Activated CD4-positive, alpha-beta T cell treated with anti-CD3 and anti-CD28 coated beads for 36 hours (primary cell): Measurements from ENCODE around the gene TTLL3. TPM values are rescaled to one million over a fixed set of nuclear protein-coding genes. Genes with fewer than 3 reads are reported as not detected.

Experiments
- ATAC-seq: fragments of 200-7000 bp; cut with Tn5 transposase; one replicate; pipeline ENCODE4 v1.10.0; 2021; ENCODE audit warnings: mild to moderate bottlenecking, moderate library complexity
- CTCF ChIA-PET: fragments of 350-600 bp; sonication (Branson Sonifier 250); formaldehyde crosslinking; loops from one replicate; lab custom pipeline; 2021; ENCODE audit warnings: antibody characterized with exemption; lab: Charles Lee
- POLR2A ChIA-PET: fragments of 350-600 bp; sonication (Branson Sonifier 250); formaldehyde crosslinking; loops from one replicate; lab custom pipeline; 2021; ENCODE audit warnings: antibody characterized with exemption, inconsistent platforms; lab: Charles Lee
- DNase-seq: peaks from one replicate; pipeline ENCODE4 v3.0.0-alpha.2; 2020
- H3K27ac Mint-ChIP-seq: one replicate; pipeline ENCODE4 v1.8.0; 2021; ENCODE audit warnings: mixed read lengths
- H3K27me3 Mint-ChIP-seq: one replicate; pipeline ENCODE4 v1.8.0; 2021; ENCODE audit warnings: mixed read lengths
- H3K36me3 Mint-ChIP-seq: one replicate; pipeline ENCODE4 v1.8.0; 2021; ENCODE audit warnings: low read depth, mixed read lengths
- H3K4me1 Mint-ChIP-seq: one replicate; pipeline ENCODE4 v1.8.0; 2021; ENCODE audit warnings: mixed read lengths
- H3K4me3 Mint-ChIP-seq: one replicate; pipeline ENCODE4 v1.8.0; 2021; ENCODE audit warnings: mild to moderate bottlenecking, moderate library complexity, mixed read lengths
- H3K9me3 Mint-ChIP-seq: one replicate; pipeline ENCODE4 v1.8.0; 2021; ENCODE audit warnings: low read depth, mixed read lengths
- intact Hi-C, 2 experiments: fragments of 100-400 bp; cut with DNase I in 1 of 2; cut with micrococcal nuclease in 1 of 2; formaldehyde crosslinking; loops; one replicate each; pipeline versions ENCODE4 v1.14.2 to v1.15.1; 2022 to 2024; cut with DNase I, micrococcal nuclease
- total RNA-seq, 2 experiments: library from RNA; stranded (reverse); gene quantifications; one replicate each; pipeline ENCODE4 v1.2.3, GENCODE V29; 2021

Gene TTLL3
- total RNA-seq, 2 experiments from 2014 or later = 47.5 to 49.8 TPM

DNA sequence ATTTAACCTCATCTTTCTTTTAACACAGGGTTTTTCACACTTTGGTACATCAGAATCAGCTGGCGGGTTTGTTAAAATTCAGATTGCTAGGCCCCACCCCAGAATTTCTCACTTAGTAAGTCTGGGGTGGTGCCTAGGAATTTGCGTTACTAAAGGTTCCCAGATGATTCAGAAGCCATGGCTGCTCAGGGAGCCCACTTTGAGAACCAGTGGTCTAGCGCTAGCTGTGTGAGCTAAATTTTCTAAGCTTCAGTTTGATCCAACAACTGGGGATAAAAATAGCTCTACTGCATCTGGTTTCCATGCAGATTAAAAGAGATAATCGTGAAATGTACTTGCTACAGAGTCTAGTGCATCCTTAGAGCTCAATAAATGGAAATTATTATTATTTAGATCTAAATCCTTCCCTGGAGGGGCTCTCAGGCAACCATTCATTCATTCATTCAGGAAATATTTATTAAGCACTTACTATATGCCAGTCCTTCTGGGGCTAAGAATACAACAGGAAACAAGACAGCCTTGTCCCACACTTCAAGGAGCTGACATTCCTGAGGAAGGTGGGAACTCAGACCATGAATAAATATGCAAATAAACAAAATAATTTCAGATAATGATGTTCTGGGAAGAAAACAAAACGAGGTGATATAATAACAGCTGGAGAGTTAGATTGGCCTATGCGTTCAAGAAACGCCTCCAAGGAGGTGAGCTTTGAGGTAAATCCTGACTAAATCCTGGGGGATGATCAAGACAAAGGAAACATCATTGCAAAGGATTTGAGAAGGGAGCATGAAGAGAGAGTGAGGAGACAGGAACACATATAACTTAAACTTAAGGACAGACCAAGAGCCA lies 73.9 kb downstream of the TTLL3 start:
- no peak for ATAC-seq
- Mint-ChIP-seq H3K27ac (no peak overlapping the region), H3K4me1 (no peaks in the 10 kb centered on the region), H3K4me3 (no peak overlapping the region), H3K27me3 (no peaks in the 10 kb centered on the region), H3K36me3 (no peaks in the 10 kb centered on the region), H3K9me3 (no peaks in the 10 kb centered on the region)
- intact Hi-C loops = no loop called here
- CTCF ChIA-PET = interaction anchor here (0.6 to 2.1 kb wide), 5 partner anchors 8 to 83 kb away, joined by 3 to 7 read pairs (median 3); no protein-coding TSS in a partner anchor
- POLR2A ChIA-PET = no interaction called here
- DNase-seq = no peak

DNA sequence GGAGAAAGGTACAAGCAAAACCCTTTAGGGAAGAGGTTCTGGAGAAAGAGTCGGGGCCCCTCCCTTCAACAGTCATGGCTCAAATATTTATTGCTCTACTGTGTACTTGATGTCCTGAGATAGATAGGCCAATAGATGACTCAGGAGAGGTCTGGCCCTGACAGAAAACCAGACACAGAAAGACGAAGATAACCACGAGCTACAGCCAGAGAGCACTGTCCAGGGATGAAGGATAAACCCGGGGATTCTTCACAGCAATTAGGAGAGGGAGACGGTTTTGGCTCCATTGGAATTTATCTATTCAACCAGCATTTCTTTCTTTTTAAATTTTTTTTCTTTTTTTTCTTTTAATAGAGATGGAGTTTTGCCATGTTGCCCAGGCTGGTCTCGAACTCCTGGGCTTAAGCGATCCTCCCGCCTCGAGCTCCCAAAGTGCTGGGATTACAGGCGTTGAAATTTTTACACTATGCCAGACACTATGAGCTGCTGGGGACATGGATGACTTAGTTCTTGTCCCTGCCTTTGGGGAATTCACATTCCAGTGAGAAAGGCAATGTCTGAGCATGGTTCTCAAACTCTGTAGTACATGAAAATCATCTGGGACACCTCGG lies 74.6 kb downstream of the TTLL3 start:
- H3K36me3 Mint-ChIP-seq = no peaks in the 10 kb centered on the region
- ChIA-PET POLR2A (interaction anchor here (0.7 kb wide), 1 partner anchor 421 kb away, joined by 3 read pairs; no protein-coding TSS in a partner anchor), CTCF (interaction anchor here (0.7 to 2.1 kb wide), 3 partner anchors 9 to 46 kb away, joined by 3 to 7 read pairs (median 3); no protein-coding TSS in a partner anchor)
- no peaks in the 10 kb centered on the region for H3K9me3 Mint-ChIP-seq
- no peaks in the 10 kb centered on the region for H3K27me3 Mint-ChIP-seq
- DNase-seq (no peak), ATAC-seq (no peak)
- H3K27ac Mint-ChIP-seq = no peak overlapping the region
- no peak overlapping the region for H3K4me3 Mint-ChIP-seq
- intact Hi-C loops = no loop called here
- H3K4me1 Mint-ChIP-seq = no peaks in the 10 kb centered on the region

Other genes with a start within 250 kb of the TTLL3 start
- 10 to 100 TPM; 26.6 to 34.4 TPM for gene MTMR14, start 160.8 kb upstream of the TTLL3 start, total RNA-seq
- under 1 TPM; 0.14 to 0.30 TPM for gene CPNE9, start 106.4 kb upstream of the TTLL3 start, total RNA-seq
- 10 to 100 TPM; 23.3 to 25.9 TPM for gene BRPF1, start 78.5 kb upstream of the TTLL3 start, total RNA-seq
- gene OGG1, start 60.3 kb upstream of the TTLL3 start, total RNA-seq = 10 to 100 TPM; 36.4 to 61.6 TPM
- gene CAMK1, start 40.3 kb upstream of the TTLL3 start, total RNA-seq = 10 to 100 TPM; 48.4 to 53.1 TPM
- gene TADA3, start 17.8 kb upstream of the TTLL3 start, total RNA-seq = 10 to 100 TPM; 80.7 to 96.4 TPM
- gene ARPC4, start 17.2 kb upstream of the TTLL3 start, total RNA-seq = 100 to 1,000 TPM; 164 to 231 TPM
- 10 to 100 TPM; 79.2 to 81.5 TPM for gene RPUSD3, start 33.7 kb downstream of the TTLL3 start, total RNA-seq
- gene CIDEC, start 70.0 kb downstream of the TTLL3 start, total RNA-seq = not detected
- gene JAGN1, start 80.3 kb downstream of the TTLL3 start, total RNA-seq = 10 to 100 TPM; 27.1 to 33.0 TPM
- 1 to 10 TPM; 2.3 to 3.1 TPM for gene IL17RE, start 92.6 kb downstream of the TTLL3 start, total RNA-seq
- gene IL17RC, start 106.8 kb downstream of the TTLL3 start, total RNA-seq = under 1 TPM; 0.25 to 0.50 TPM
- 10 to 100 TPM; 12.6 to 14.7 TPM for gene CRELD1, start 123.6 kb downstream of the TTLL3 start, total RNA-seq
- 1 to 10 TPM; 8.1 to 9.7 TPM for gene PRRT3, start 142.1 kb downstream of the TTLL3 start, total RNA-seq
- 10 to 100 TPM; 37.2 to 38.4 TPM for gene EMC3, start 176.6 kb downstream of the TTLL3 start, total RNA-seq
- 10 to 100 TPM; 86.4 to 87.7 TPM for gene FANCD2, start 216.2 kb downstream of the TTLL3 start, total RNA-seq